HEK293 (cell line): ENCODE measurements around the gene ANTXR1.

Source experiments
- CTCF ChIA-PET: fragments of 350-600 bp; formaldehyde crosslinking; extraction: SDS; loops from one replicate; lab custom pipeline; 2021; ENCODE audit warnings: antibody characterized with exemption; lab: Yijun Ruan, JAX
- POLR2A ChIA-PET: fragments of 300-600 bp; formaldehyde crosslinking; extraction: SDS; loops from one replicate; lab custom pipeline; 2020; ENCODE audit warnings: antibody characterized with exemption, inconsistent platforms; lab: Yijun Ruan, JAX
- H3K27ac ChIP-seq: fragments of 200-500 bp; sonication (Bioruptor generic); 2 replicates; pipeline ENCODE4 v1.5.1; 2014; ENCODE audit warnings: low read depth, low read length, control low read depth, inconsistent platforms; ENCODE audit errors: extremely low read depth
- H3K36me3 ChIP-seq, 2 experiments: fragments of 200-500 bp in 1 of 2; sonication (Bioruptor generic) in 1 of 2; 1 replicate in 1 of 2; 2 replicates in 1 of 2; pipeline ENCODE4 v1.5.1; 2014 to 2017; ENCODE audit warnings: inconsistent platforms in 2 of 2, low read length in 2 of 2; ENCODE audit not compliant: control insufficient read depth in 2 of 2, insufficient read depth in 1 of 2
- H3K4me1 ChIP-seq: fragments of 200-500 bp; sonication (Bioruptor generic); 2 replicates; pipeline ENCODE4 v1.5.1; 2014; ENCODE audit warnings: mild to moderate bottlenecking, low read length, inconsistent platforms; ENCODE audit not compliant: control insufficient read depth, insufficient read depth
- H3K4me3 ChIP-seq: 2 replicates; pipeline ENCODE4 v1.5.1; 2011; ENCODE audit warnings: low read depth, mild to moderate bottlenecking, control low read depth, low read length, moderate library complexity
- H3K9me3 ChIP-seq: fragments of 200-500 bp; sonication (Bioruptor generic); 2 replicates; pipeline ENCODE4 v1.5.1; 2014; ENCODE audit warnings: low read depth, low read length, inconsistent platforms; ENCODE audit not compliant: control insufficient read depth, insufficient read depth
- BCL11A ChIP-seq: fragments of 450-650 bp; formaldehyde crosslinking; IDR thresholded peaks from 2 replicates; pipeline ENCODE4 v1.5.1; 2016; ENCODE audit warnings: low read depth, missing biosample characterization, missing genetic modification characterization
- GLI2 ChIP-seq: fragments of 450-650 bp; formaldehyde crosslinking; IDR thresholded peaks from 2 replicates; pipeline ENCODE4; 2017; ENCODE audit warnings: missing biosample characterization, missing genetic modification characterization, low read depth, borderline replicate concordance
- KLF7 ChIP-seq: fragments of 450-650 bp; formaldehyde crosslinking; IDR thresholded peaks from 2 replicates; pipeline ENCODE4 v1.5.1; 2016; ENCODE audit warnings: missing biosample characterization, missing genetic modification characterization, borderline replicate concordance
- OSR2 ChIP-seq: fragments of 450-650 bp; formaldehyde crosslinking; IDR thresholded peaks from 2 replicates; pipeline ENCODE4 v1.5.1; 2016; ENCODE audit warnings: missing biosample characterization, missing genetic modification characterization
- PRDM10 ChIP-seq: fragments of 450-650 bp; formaldehyde crosslinking; IDR thresholded peaks from 2 replicates; pipeline ENCODE4 v1.5.1; 2016; ENCODE audit warnings: missing biosample characterization, missing genetic modification characterization
- RBAK ChIP-seq: fragments of 450-650 bp; formaldehyde crosslinking; IDR thresholded peaks from 2 replicates; pipeline ENCODE4 v1.5.1; 2016; ENCODE audit warnings: missing biosample characterization, missing genetic modification characterization
- ZBTB44 ChIP-seq: fragments of 450-650 bp; IDR thresholded peaks from 2 replicates; pipeline ENCODE4 v1.5.1; 2018; ENCODE audit warnings: missing biosample characterization, mild to moderate bottlenecking, missing genetic modification characterization
- ZFP41 ChIP-seq: fragments of 450-650 bp; formaldehyde crosslinking; IDR thresholded peaks from 2 replicates; pipeline ENCODE4 v1.5.1; 2016; ENCODE audit warnings: missing biosample characterization, missing genetic modification characterization, borderline replicate concordance
- ZNF155 ChIP-seq: fragments of 450-650 bp; formaldehyde crosslinking; IDR thresholded peaks from 2 replicates; pipeline ENCODE4 v1.5.1; 2016; ENCODE audit warnings: missing biosample characterization, missing genetic modification characterization
- ZNF19 ChIP-seq: fragments of 450-650 bp; formaldehyde crosslinking; IDR thresholded peaks from 2 replicates; pipeline ENCODE4; 2016; ENCODE audit warnings: missing biosample characterization, missing genetic modification characterization, low read depth
- ZNF335 ChIP-seq: fragments of 450-650 bp; formaldehyde crosslinking; conservative IDR thresholded peaks from 2 replicates; pipeline ENCODE4 v1.5.1; 2016; ENCODE audit warnings: missing biosample characterization, missing genetic modification characterization
- ZNF416 ChIP-seq: fragments of 450-650 bp; formaldehyde crosslinking; IDR thresholded peaks from 2 replicates; pipeline ENCODE4 v1.5.1; 2016; ENCODE audit warnings: missing biosample characterization, missing genetic modification characterization
- ZNF530 ChIP-seq: fragments of 450-650 bp; formaldehyde crosslinking; IDR thresholded peaks from 2 replicates; pipeline ENCODE4 v1.5.1; 2016; ENCODE audit warnings: low read depth, missing biosample characterization, missing genetic modification characterization
- ZNF558 ChIP-seq: fragments of 450-650 bp; formaldehyde crosslinking; IDR thresholded peaks from 2 replicates; pipeline ENCODE4 v1.5.1; 2016; ENCODE audit warnings: missing biosample characterization, missing genetic modification characterization
- ZNF561 ChIP-seq: fragments of 450-650 bp; IDR thresholded peaks from 2 replicates; pipeline ENCODE4 v1.5.1; 2018; ENCODE audit warnings: missing biosample characterization, missing genetic modification characterization, borderline replicate concordance
- ZNF585B ChIP-seq: fragments of 450-650 bp; formaldehyde crosslinking; IDR thresholded peaks from 2 replicates; pipeline ENCODE4 v1.5.1; 2016; ENCODE audit warnings: missing biosample characterization, missing genetic modification characterization
- ZNF654 ChIP-seq: fragments of 450-650 bp; formaldehyde crosslinking; IDR thresholded peaks from 2 replicates; pipeline ENCODE4 v1.5.1; 2016; ENCODE audit warnings: low read depth, missing biosample characterization, missing genetic modification characterization
- ZNF660 ChIP-seq: fragments of 450-650 bp; IDR thresholded peaks from 2 replicates; pipeline ENCODE4 v1.5.1; 2018; ENCODE audit warnings: missing biosample characterization, mild to moderate bottlenecking, missing genetic modification characterization
- ZNF701 ChIP-seq: fragments of 450-650 bp; formaldehyde crosslinking; IDR thresholded peaks from 2 replicates; pipeline ENCODE4 v1.5.1; 2016; ENCODE audit warnings: missing biosample characterization, missing genetic modification characterization
- ZSCAN5A ChIP-seq: fragments of 450-650 bp; formaldehyde crosslinking; IDR thresholded peaks from 2 replicates; pipeline ENCODE4 v1.5.1; 2016; ENCODE audit warnings: missing biosample characterization, missing genetic modification characterization

The ANTXR1 gene

GRCh38 chr2:69092857-69093256 is 79.9 kb downstream of the ANTXR1 start:
- Histone ChIP-seq H3K27ac (no peak overlapping the region), H3K36me3 (peaks cover 3 to 12% of the 10 kb centered on the region in 2 experiments; a peak in 2 of 3 replicates)
- CTCF ChIA-PET, result no interaction called here

GRCh38 chr2:69095305-69095704 is 82.3 kb downstream of the ANTXR1 start:
- POLR2A ChIA-PET, result no interaction called here

More at GRCh38 chr2:69092857-69093256, 79.9 kb downstream of the ANTXR1 start:
- TF ChIP-seq ZNF660 (tag by site-specific recombination) (no peak), ZNF530 (tag by site-specific recombination) (no peak), ZNF654 (tag by site-specific recombination) (no peak)
- H3K4me3 ChIP-seq, result no peak overlapping the region
- H3K9me3 ChIP-seq, result no peaks in the 10 kb centered on the region
- POLR2A ChIA-PET, result no interaction called here
- no peaks in the 10 kb centered on the region for H3K4me1 ChIP-seq

More at GRCh38 chr2:69095305-69095704, 82.3 kb downstream of the ANTXR1 start:
- H3K9me3 ChIP-seq, result no peaks in the 10 kb centered on the region
- TF ChIP-seq PRDM10 (tag by site-specific recombination), result no peak
- TF ChIP-seq ZNF561 (tag by site-specific recombination), result no peak
- TF ChIP-seq ZFP41, result no peak
- no peak for TF ChIP-seq ZNF416 (tag by site-specific recombination)
- no peak for TF ChIP-seq ZNF19 (tag by site-specific recombination)
- no peak for TF ChIP-seq OSR2 (tag by site-specific recombination)
- no peak for TF ChIP-seq ZBTB44 (tag by site-specific recombination)
- no peak for TF ChIP-seq BCL11A
- TF ChIP-seq KLF7 (tag by site-specific recombination), result no peak
- TF ChIP-seq ZNF155 (tag by site-specific recombination), result no peak
- TF ChIP-seq ZNF335, result no peak
- TF ChIP-seq ZNF701, result no peak
- no peak for TF ChIP-seq GLI2
- TF ChIP-seq RBAK (tag by site-specific recombination), result no peak
- no peak for TF ChIP-seq ZNF558 (tag by site-specific recombination)
- TF ChIP-seq ZNF585B (tag by site-specific recombination), result no peak
- TF ChIP-seq ZSCAN5A, result no peak
- H3K27ac ChIP-seq, result no peak overlapping the region
- peaks cover 3 to 12% of the 10 kb centered on the region in 2 experiments; a peak in 2 of 3 replicates for H3K36me3 ChIP-seq
- CTCF ChIA-PET, result no interaction called here
- H3K4me1 ChIP-seq, result no peaks in the 10 kb centered on the region
- H3K4me3 ChIP-seq, result no peak overlapping the region
